ENCODE measurements around the gene SPOCK2.

GRCh38 chr10:72049472-72049871 is 38.9 kb downstream of the SPOCK2 start:
- TF ChIP-seq CTCF (IDR thresholded peaks at IDR 0.05) (no peak), EZH2 (IDR thresholded peaks at IDR 0.05) (no peak), EZH2phosphoT487 (IDR thresholded peaks at IDR 0.05) (no peak)

Data from neural progenitor cell (in vitro differentiated cells).